Right lobe of liver (tissue), 6 donors: Measurements from ENCODE around the gene CCSER1. TPM values are rescaled to one million over a fixed set of nuclear protein-coding genes. Genes with fewer than 3 reads are reported as not detected.

Experiments used
- ATAC-seq, 4 donors: fragments of 200-7000 bp; cut with Tn5 transposase; one replicate each; pipeline ENCODE4 v1.9.1; 2020; ENCODE audit warnings: mild to moderate bottlenecking in 4 of 4, moderate library complexity in 4 of 4
- DNase-seq, 3 donors: peaks; one replicate each; pipeline ENCODE4 v3.0.0-alpha.2; 2020
- H3K27ac ChIP-seq, 3 donors: fragments of 200-600 bp; one replicate each; pipeline ENCODE4 v1.8.0; 2022
- H3K27me3 ChIP-seq, 2 donors: fragments of 200-600 bp; one replicate each; pipeline ENCODE4 v1.8.0; 2022
- H3K36me3 ChIP-seq, 4 donors: fragments of 200-600 bp; sonication (generic) in 1 of 4; one replicate each; pipeline versions ENCODE4 v1.5.1 to v1.8.0; 2017 to 2022; ENCODE audit warnings: control low read depth in 1 of 4
- H3K4me1 ChIP-seq, 4 donors: fragments of 200-600 bp; sonication (generic) in 1 of 4; one replicate each; pipeline versions ENCODE4 v1.5.1 to v1.8.0; 2017 to 2022; ENCODE audit warnings: control low read depth in 1 of 4
- H3K4me3 ChIP-seq, 3 donors: fragments of 200-600 bp; one replicate each; pipeline ENCODE4 v1.8.0; 2022
- H3K9me3 ChIP-seq, 4 donors: fragments of 200-600 bp; sonication (generic) in 1 of 4; one replicate each; pipeline versions ENCODE4 v1.5.1 to v1.8.0; 2017 to 2022; ENCODE audit warnings: control low read depth in 1 of 4
- CTCF ChIP-seq, 4 donors: fragments of 200-600 bp in 3 of 4; fragments of 450-650 bp in 1 of 4; IDR thresholded peaks; one replicate each; pipeline versions ENCODE4 v1.5.1 to v1.8.0; 2016 to 2022; ENCODE audit warnings: antibody characterized with exemption in 4 of 4, mild to moderate bottlenecking in 2 of 4
- POLR2A ChIP-seq: fragments of 450-650 bp; IDR thresholded peaks from one replicate; pipeline ENCODE4 v1.6.1; 2017; ENCODE audit warnings: antibody characterized with exemption, mild to moderate bottlenecking
- WGBS: methylation state at CpG from one replicate; pipeline ENCODE4 v1.1.6; 2018; ENCODE audit warnings: low coverage, low lambda C conversion rate; ENCODE audit not compliant: insufficient coverage; ENCODE audit errors: missing lambda C conversion rate; 5-methylcytosine and 5-hydroxymethylcytosine counted together
- intact Hi-C, 2 donors: fragments of 100-400 bp; cut with DNase I; formaldehyde crosslinking; loops; one replicate each; pipeline versions ENCODE4 v1.11.2 to v1.14.1; 2022
- total RNA-seq, 6 experiments: library from RNA; depleted of rRNA in 2 of 6; stranded (reverse); fragments of >200 nt in 2 of 6; fragmentation: NEBNext Ultra II Directional in 3 of 6; extraction: Animal tissue kit (Norgen Biotek cat#: 25700) in 3 of 6; gene quantifications; one replicate each; pipeline versions ENCODE4 v1.1.0 to v1.2.4, GENCODE V29; 2016 to 2023
- donor health status: DM: no; HTN: yes; CAD: no.
- donor health status: DM: no; HTN: no; CAD: no.
- donor health status: DM: no; HTN: no; CAD: no.
- donor health status: DM: no; HTN: yes; CAD: no.
- donor health status: DM: no; HTN: yes; CAD: no.

The CCSER1 gene
- total RNA-seq, 6 experiments from 2014 or later: 0.15 to 1.00 (median 0.65) TPM

GRCh38 chr4:91284480-91284879 lies 1157.3 kb downstream of the CCSER1 start:
- H3K4me1 ChIP-seq: no peaks in the 10 kb centered on the region
- WGBS: 65% methylated on average over 3 of the region's 3 CpGs
- no peaks in the 10 kb centered on the region for H3K36me3 ChIP-seq
- intact Hi-C loops: no loop called here
- DNase-seq (no peak), ATAC-seq (no peak)
- TF ChIP-seq CTCF (IDR thresholded peaks at IDR 0.05) (no peak), POLR2A (no peak)
- H3K27me3 ChIP-seq: no peaks in the 10 kb centered on the region
- H3K9me3 ChIP-seq: no peaks in the 10 kb centered on the region
- no peak overlapping the region for H3K27ac ChIP-seq
- no peak overlapping the region for H3K4me3 ChIP-seq

GRCh38 chr4:91285487-91285886 lies 1158.3 kb downstream of the CCSER1 start:
- Histone ChIP-seq H3K9me3 (no peaks in the 10 kb centered on the region), H3K4me1 (no peaks in the 10 kb centered on the region), H3K27me3 (no peaks in the 10 kb centered on the region), H3K27ac (no peak overlapping the region), H3K36me3 (no peaks in the 10 kb centered on the region), H3K4me3 (no peak overlapping the region)
- no peak for DNase-seq
- WGBS: 37% methylated on average over 2 of the region's 2 CpGs
- TF ChIP-seq CTCF (IDR thresholded peaks at IDR 0.05): no peak
- no peak for TF ChIP-seq POLR2A
- intact Hi-C loops: no loop called here
- no peak for ATAC-seq

GRCh38 chr4:91288702-91289311 lies 1161.6 kb downstream of the CCSER1 start:
- Histone ChIP-seq H3K4me1 (no peaks in the 10 kb centered on the region), H3K27ac (no peak overlapping the region), H3K4me3 (no peak overlapping the region), H3K36me3 (no peaks in the 10 kb centered on the region), H3K9me3 (no peaks in the 10 kb centered on the region), H3K27me3 (no peaks in the 10 kb centered on the region)
- no peak for DNase-seq
- ATAC-seq: no peak
- TF ChIP-seq POLR2A: no peak
- TF ChIP-seq CTCF (IDR thresholded peaks at IDR 0.05): no peak
- WGBS: 53% methylated on average over 2 of the region's 2 CpGs
- intact Hi-C loops: no loop called here

- Histone ChIP-seq H3K9me3 (no peaks in the 10 kb centered on the region), H3K27ac (no peak overlapping the region), H3K4me3 (no peak overlapping the region), H3K36me3 (no peaks in the 10 kb centered on the region), H3K4me1 (no peaks in the 10 kb centered on the region), H3K27me3 (no peaks in the 10 kb centered on the region)
- WGBS: 56% methylated on average over 2 of the region's 3 CpGs
- intact Hi-C loops: no loop called here
- ATAC-seq (no peak), DNase-seq (no peak)
- no peak for TF ChIP-seq POLR2A
These were observed 1171.0 kb downstream of the CCSER1 start for GRCh38 chr4:91298156-91298700.

GRCh38 chr4:91298824-91299223 lies 1171.6 kb downstream of the CCSER1 start:
- no peak overlapping the region for H3K4me3 ChIP-seq
- DNase-seq: no peak
- intact Hi-C loops: no loop called here
- ATAC-seq: no peak
- 25% methylated on average over 1 of the region's 1 CpG for WGBS
- TF ChIP-seq POLR2A (no peak), CTCF (IDR thresholded peaks at IDR 0.05) (no peak)
- no peaks in the 10 kb centered on the region for H3K4me1 ChIP-seq
- no peak overlapping the region for H3K27ac ChIP-seq
- H3K36me3 ChIP-seq: no peaks in the 10 kb centered on the region
- no peaks in the 10 kb centered on the region for H3K9me3 ChIP-seq
- H3K27me3 ChIP-seq: no peaks in the 10 kb centered on the region
